Breast epithelium (tissue), 3 donors: ENCODE measurements around the gene DCDC2C.

Experiments
- POLR2A ChIP-seq: fragments of 450-650 bp; IDR thresholded peaks from one replicate; pipeline ENCODE4 v1.6.1; 2016; ENCODE audit warnings: antibody characterized with exemption, mild to moderate bottlenecking, moderate library complexity
- POLR2AphosphoS5 ChIP-seq, 3 donors: sonication (generic); formaldehyde crosslinking; IDR thresholded peaks; one replicate each; pipeline ENCODE4 v1.6.1; 2017; ENCODE audit warnings: antibody characterized with exemption in 3 of 3
- TF ChIP-seq, protein P1 (sequence below), 3 donors: fragments of 450-650 bp; IDR thresholded peaks; one replicate each; pipeline ENCODE4 v1.5.1; 2016 to 2017; ENCODE audit warnings: antibody characterized with exemption in 3 of 3, mild to moderate bottlenecking in 3 of 3, moderate library complexity in 3 of 3

GRCh38 chr2:3745920-3746319, 42.5 kb downstream of the DCDC2C start:
- TF ChIP-seq POLR2A = no peak
- TF ChIP-seq, protein P1, sequence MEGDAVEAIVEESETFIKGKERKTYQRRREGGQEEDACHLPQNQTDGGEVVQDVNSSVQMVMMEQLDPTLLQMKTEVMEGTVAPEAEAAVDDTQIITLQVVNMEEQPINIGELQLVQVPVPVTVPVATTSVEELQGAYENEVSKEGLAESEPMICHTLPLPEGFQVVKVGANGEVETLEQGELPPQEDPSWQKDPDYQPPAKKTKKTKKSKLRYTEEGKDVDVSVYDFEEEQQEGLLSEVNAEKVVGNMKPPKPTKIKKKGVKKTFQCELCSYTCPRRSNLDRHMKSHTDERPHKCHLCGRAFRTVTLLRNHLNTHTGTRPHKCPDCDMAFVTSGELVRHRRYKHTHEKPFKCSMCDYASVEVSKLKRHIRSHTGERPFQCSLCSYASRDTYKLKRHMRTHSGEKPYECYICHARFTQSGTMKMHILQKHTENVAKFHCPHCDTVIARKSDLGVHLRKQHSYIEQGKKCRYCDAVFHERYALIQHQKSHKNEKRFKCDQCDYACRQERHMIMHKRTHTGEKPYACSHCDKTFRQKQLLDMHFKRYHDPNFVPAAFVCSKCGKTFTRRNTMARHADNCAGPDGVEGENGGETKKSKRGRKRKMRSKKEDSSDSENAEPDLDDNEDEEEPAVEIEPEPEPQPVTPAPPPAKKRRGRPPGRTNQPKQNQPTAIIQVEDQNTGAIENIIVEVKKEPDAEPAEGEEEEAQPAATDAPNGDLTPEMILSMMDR (IDR thresholded peaks at IDR 0.05) = no peak
- no peak for TF ChIP-seq POLR2AphosphoS5 (IDR thresholded peaks at IDR 0.05)
